IMR-90 (cell line): ENCODE measurements around the gene SNRPD3. TPM values are rescaled to one million over a fixed set of nuclear protein-coding genes. Genes with fewer than 3 reads are reported as not detected.

Experiments
- ATAC-seq: fragments of 200-7000 bp; cut with Tn5 transposase; 2 replicates; pipeline ENCODE4 v1.9.1; 2020; ENCODE audit warnings: low read depth, mild to moderate bottlenecking, moderate library complexity
- BruUV-seq: library from RNA; stranded (reverse); fragments of 400-500 nt; replicated peaks from 2 replicates; lab custom pipeline; 2021; lab: Mats Ljungman, UMichigan
- CTCF ChIA-PET: fragments of 300-600 bp; formaldehyde crosslinking; extraction: SDS; loops from one replicate; lab custom pipeline; 2021; ENCODE audit warnings: antibody characterized with exemption; lab: Yijun Ruan, JAX
- POLR2A ChIA-PET: fragments of 300-600 bp; sonication (Branson Sonifier 250); formaldehyde crosslinking; loops from one replicate; lab custom pipeline; 2022; ENCODE audit warnings: antibody characterized with exemption; ENCODE audit not compliant: unreplicated experiment; lab: Charles Lee
- DNase-seq: peaks from one replicate; pipeline ENCODE4 v3.0.0; 2013
- H2AFZ ChIP-seq: replicated peaks from 2 replicates; pipeline ENCODE3; 2013; ENCODE audit warnings: low read length, mild to moderate bottlenecking; ENCODE audit not compliant: poor library complexity
- H2AK5ac ChIP-seq: 2 replicates; pipeline ENCODE4 v1.6.1; 2013; ENCODE audit warnings: low read depth, low read length, inconsistent platforms
- H2AK9ac ChIP-seq: replicated peaks from 2 replicates; pipeline ENCODE3; 2013; ENCODE audit warnings: mild to moderate bottlenecking, low read depth, low read length, moderate library complexity; ENCODE audit not compliant: poor library complexity
- H2BK120ac ChIP-seq: 2 replicates; pipeline ENCODE4 v1.6.1; 2013; ENCODE audit warnings: low read depth, low read length, inconsistent platforms
- H2BK15ac ChIP-seq: 3 replicates; pipeline ENCODE4 v1.6.1; 2013; ENCODE audit warnings: low read depth, low read length, inconsistent platforms
- H2BK20ac ChIP-seq: 2 replicates; pipeline ENCODE4 v1.6.1; 2013; ENCODE audit warnings: low read depth, mild to moderate bottlenecking, inconsistent platforms, low read length, moderate library complexity
- H2BK5ac ChIP-seq: 2 replicates; pipeline ENCODE4 v1.6.1; 2013; ENCODE audit warnings: mild to moderate bottlenecking, low read depth, low read length, inconsistent platforms; ENCODE audit not compliant: poor library complexity, severe bottlenecking
- H3K14ac ChIP-seq: replicated peaks from 2 replicates; pipeline ENCODE4 v1.6.1; 2013; ENCODE audit warnings: low read depth, low read length, inconsistent platforms
- H3K18ac ChIP-seq: 2 replicates; pipeline ENCODE4 v1.6.1; 2013; ENCODE audit warnings: low read depth, low read length, control low read depth
- H3K23ac ChIP-seq: 2 replicates; pipeline ENCODE4 v1.6.1; 2013; ENCODE audit warnings: low read depth, low read length, inconsistent platforms
- H3K27ac ChIP-seq: 2 replicates; pipeline ENCODE4 v1.5.1; 2013; ENCODE audit warnings: mild to moderate bottlenecking, control low read depth, low read length; ENCODE audit not compliant: insufficient read depth
- H3K27me3 ChIP-seq: 2 replicates; pipeline ENCODE4 v1.6.1; 2013; ENCODE audit warnings: low read length; ENCODE audit not compliant: control insufficient read depth, insufficient read depth
- H3K36me3 ChIP-seq: 2 replicates; pipeline ENCODE4 v1.6.1; 2013; ENCODE audit warnings: low read length, mixed read lengths; ENCODE audit not compliant: control insufficient read depth, insufficient read depth
- H3K4ac ChIP-seq: 2 replicates; pipeline ENCODE4 v1.6.1; 2013; ENCODE audit warnings: low read depth, low read length, inconsistent platforms
- H3K4me1 ChIP-seq: 2 replicates; pipeline ENCODE4 v1.6.1; 2013; ENCODE audit warnings: low read length, mixed read lengths; ENCODE audit not compliant: control insufficient read depth, insufficient read depth
- H3K4me2 ChIP-seq: 2 replicates; pipeline ENCODE4 v1.6.1; 2013; ENCODE audit warnings: low read depth, mild to moderate bottlenecking, control low read depth, low read length, moderate library complexity
- H3K4me3 ChIP-seq: 2 replicates; pipeline ENCODE4 v1.5.1; 2013; ENCODE audit warnings: low read depth, mild to moderate bottlenecking, control low read depth, low read length, moderate library complexity; ENCODE audit not compliant: insufficient read depth
- H3K56ac ChIP-seq: 2 replicates; pipeline ENCODE4 v1.6.1; 2013; ENCODE audit warnings: low read length, inconsistent platforms; ENCODE audit not compliant: insufficient read depth; ENCODE audit errors: extremely low read depth
- H3K79me1 ChIP-seq, 2 experiments: 2 replicates each; pipeline ENCODE4 v1.6.1; 2013; ENCODE audit warnings: low read length in 2 of 2, inconsistent platforms in 1 of 2, low read depth in 1 of 2
- H3K9ac ChIP-seq: 2 replicates; pipeline ENCODE4 v1.6.1; 2013; ENCODE audit warnings: low read depth, low read length, control low read depth
- H3K9me1 ChIP-seq: 2 replicates; pipeline ENCODE4 v1.6.1; 2013; ENCODE audit warnings: low read length, inconsistent platforms; ENCODE audit not compliant: insufficient read depth
- H3K9me3 ChIP-seq: 2 replicates; pipeline ENCODE4 v1.6.1; 2013; ENCODE audit warnings: low read length; ENCODE audit not compliant: control insufficient read depth, insufficient read depth
- H4K20me1 ChIP-seq: 2 replicates; pipeline ENCODE4 v1.6.1; 2013; ENCODE audit warnings: low read length, inconsistent platforms; ENCODE audit not compliant: insufficient read depth
- H4K5ac ChIP-seq: 2 replicates; pipeline ENCODE4 v1.6.1; 2013; ENCODE audit warnings: mild to moderate bottlenecking, low read depth, low read length, control low read depth
- H4K8ac ChIP-seq, 2 experiments: 2 replicates each; pipeline ENCODE4 v1.6.1; 2013; ENCODE audit warnings: low read depth in 2 of 2, low read length in 2 of 2, control low read depth in 1 of 2, inconsistent platforms in 1 of 2
- H4K91ac ChIP-seq: 2 replicates; pipeline ENCODE4 v1.6.1; 2013; ENCODE audit warnings: low read depth, low read length, inconsistent platforms; ENCODE audit not compliant: insufficient read depth
- CEBPB ChIP-seq: IDR thresholded peaks from 2 replicates; pipeline ENCODE4 v1.6.1; 2012; ENCODE audit warnings: low read depth, low read length, improper control_type of control experiment
- MAFK ChIP-seq: IDR thresholded peaks from 2 replicates; pipeline ENCODE4 v1.6.1; 2012; ENCODE audit warnings: low read depth, low read length, improper control_type of control experiment
- POLR2A ChIP-seq: IDR thresholded peaks from 2 replicates; pipeline ENCODE4 v1.6.1; 2012; ENCODE audit warnings: mild to moderate bottlenecking, low read depth, low read length
- WGBS, 2 experiments: methylation state at CpG; one replicate each; pipeline versions ENCODE4 v1.1.5 to v1.1.7; 2013; ENCODE audit warnings: missing lambda C conversion rate in 2 of 2; ENCODE audit not compliant: insufficient read length in 1 of 2; ENCODE audit errors: extremely low coverage in 2 of 2; 5-methylcytosine and 5-hydroxymethylcytosine counted together
- dilution Hi-C: fragments of 300-500 bp; cut with HindIII; formaldehyde crosslinking; loops from one replicate; pipeline ENCODE4 v1.14.3; 2018; ENCODE audit warnings: low sequenced_read_pairs; ENCODE audit not compliant: unreplicated experiment
- in situ Hi-C: fragments of 300-500 bp; cut with MboI; formaldehyde crosslinking; loops from 3 replicates; pipeline ENCODE4 v1.14.3; 2019; ENCODE audit warnings: low sequenced_read_pairs, inconsistent platforms, mixed read lengths
- intact Hi-C: fragments of 100-400 bp; cut with micrococcal nuclease; formaldehyde crosslinking; loops from 2 replicates; pipeline ENCODE4 v1.10.0; 2022
- polyA plus RNA-seq, 3 experiments: library from polyadenylated mRNA; depleted of rRNA; stranded (reverse); fragments of >200 nt; gene quantifications; 2 replicates each; pipeline ENCODE4 v1.2.3, GENCODE V29; 2012; ENCODE audit warnings: low replicate concordance in 1 of 3
- total RNA-seq: library from RNA; depleted of rRNA; stranded (reverse); fragments of >200 nt; gene quantifications from 2 replicates; pipeline ENCODE4 v1.2.3, GENCODE V29; 2012
- TF ChIP-seq, protein P1 (sequence below): fragments of 150-350 bp; IDR thresholded peaks from 2 replicates; pipeline ENCODE4 v1.6.1; 2016; ENCODE audit warnings: low read depth, mild to moderate bottlenecking, low read length, moderate library complexity, borderline replicate concordance

The SNRPD3 gene
- total and polyA plus RNA-seq, 2 of the 4 experiments (the other 2 are of a cell fraction): 158 to 283 TPM

DNA sequence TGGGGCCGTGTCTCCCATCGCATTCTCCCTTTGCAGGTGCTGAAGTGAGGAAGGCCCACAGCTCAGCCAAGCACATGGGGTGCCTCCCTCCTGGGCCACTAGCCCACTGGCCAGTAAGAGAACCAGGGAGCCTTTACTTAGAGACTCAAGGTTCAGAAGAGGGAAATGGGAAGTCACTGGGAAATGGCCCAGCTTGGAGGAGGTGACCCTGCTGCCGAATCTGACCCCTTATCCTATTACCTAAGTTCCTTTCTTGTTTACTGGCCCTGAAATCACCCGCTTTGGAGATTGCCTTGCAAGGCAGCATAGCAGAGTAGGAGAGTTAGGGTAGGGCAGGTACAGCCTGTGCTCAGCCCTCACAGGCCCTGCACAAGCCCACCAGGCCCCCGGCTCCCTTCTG lies 36.3 kb upstream of the SNRPD3 start:
- Histone ChIP-seq H4K8ac (no peak overlapping the region), H3K56ac (no peak overlapping the region), H2AK9ac (peak overlapping the region; percentile 9), H3K4me2 (no peak overlapping the region), H2AK5ac (no peak overlapping the region), H3K36me3 (no peaks in the 10 kb centered on the region), H3K79me1 (no peaks in the 10 kb centered on the region), H3K18ac (no peak overlapping the region), H4K20me1 (no peaks in the 10 kb centered on the region), H2BK15ac (no peak overlapping the region), H3K9ac (no peak overlapping the region), H2AFZ (no peak overlapping the region), H3K9me1 (0 out of 2 replicates have a peak, but pooled peaks cover 3% of the 10 kb centered on the region), H2BK5ac (no peak overlapping the region), H3K4ac (no peak overlapping the region), H3K14ac (no peak overlapping the region), H4K5ac (no peak overlapping the region), H3K4me1 (peaks cover 4% of the 10 kb centered on the region), H3K27ac (no peak overlapping the region), H3K27me3 (peaks cover 4% of the 10 kb centered on the region), H2BK120ac (no peak overlapping the region), H2BK20ac (no peak overlapping the region), H4K91ac (no peak overlapping the region), H3K9me3 (no peaks in the 10 kb centered on the region), H3K23ac (no peak overlapping the region), H3K4me3 (no peak overlapping the region)
- DNase-seq: no peak
- WGBS, 2 experiments: no CpG with 5 or more reads among the region's 5 CpGs
- dilution Hi-C loops: no loop called here
- intact Hi-C loops: no loop called here
- ATAC-seq: no peak
- no TSS peak for BruUV-seq
- POLR2A ChIA-PET: no interaction called here
- CTCF ChIA-PET: no interaction called here
- in situ Hi-C loops: no loop called here
- TF ChIP-seq POLR2A (no peak), MAFK (no peak), CEBPB (no peak)
- TF ChIP-seq, protein P1, sequence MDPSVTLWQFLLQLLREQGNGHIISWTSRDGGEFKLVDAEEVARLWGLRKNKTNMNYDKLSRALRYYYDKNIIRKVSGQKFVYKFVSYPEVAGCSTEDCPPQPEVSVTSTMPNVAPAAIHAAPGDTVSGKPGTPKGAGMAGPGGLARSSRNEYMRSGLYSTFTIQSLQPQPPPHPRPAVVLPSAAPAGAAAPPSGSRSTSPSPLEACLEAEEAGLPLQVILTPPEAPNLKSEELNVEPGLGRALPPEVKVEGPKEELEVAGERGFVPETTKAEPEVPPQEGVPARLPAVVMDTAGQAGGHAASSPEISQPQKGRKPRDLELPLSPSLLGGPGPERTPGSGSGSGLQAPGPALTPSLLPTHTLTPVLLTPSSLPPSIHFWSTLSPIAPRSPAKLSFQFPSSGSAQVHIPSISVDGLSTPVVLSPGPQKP: no peak
